Mucosa of rectum (tissue), 2 donors: ENCODE results near the gene CERS6.

Source experiments
- H3K27ac ChIP-seq, 2 donors: one replicate each; pipeline ENCODE4 v1.7.0; 2013; ENCODE audit warnings: inconsistent platforms in 2 of 2, low read depth in 2 of 2, low read length in 2 of 2
- H3K27me3 ChIP-seq, 2 donors: one replicate each; pipeline ENCODE4 v1.7.0; 2013; ENCODE audit warnings: low read length in 2 of 2; ENCODE audit not compliant: control insufficient read depth in 2 of 2, insufficient read depth in 2 of 2
- H3K36me3 ChIP-seq, 2 donors: one replicate each; pipeline ENCODE4 v1.7.0; 2013; ENCODE audit warnings: low read length in 2 of 2; ENCODE audit not compliant: control insufficient read depth in 2 of 2, insufficient read depth in 2 of 2
- H3K4me1 ChIP-seq, 2 donors: one replicate each; pipeline ENCODE4 v1.7.0; 2013; ENCODE audit warnings: low read length in 2 of 2, mild to moderate bottlenecking in 1 of 2; ENCODE audit not compliant: control insufficient read depth in 2 of 2, insufficient read depth in 2 of 2
- H3K4me3 ChIP-seq, 2 donors: one replicate each; pipeline ENCODE4 v1.7.0; 2013; ENCODE audit warnings: low read length in 2 of 2
- H3K9ac ChIP-seq, 2 donors: one replicate each; pipeline ENCODE4 v1.7.0; 2013; ENCODE audit warnings: low read length in 2 of 2, low read depth in 1 of 2, mild to moderate bottlenecking in 1 of 2
- H3K9me3 ChIP-seq, 2 donors: one replicate each; pipeline ENCODE4 v1.7.0; 2013; ENCODE audit warnings: low read length in 2 of 2; ENCODE audit not compliant: control insufficient read depth in 2 of 2
- donor health status: healthy.
- donor health status: Normal muscosa, but diverticular disease.

CERS6 gene

GRCh38 chr2:168456521-168457189 is 583 bp downstream of the CERS6 start:
- Histone ChIP-seq H3K9me3 (no peaks in the 10 kb centered on the region), H3K27ac (peak overlapping the region; percentile 69 to 80), H3K4me1 (peaks cover 0 to 18% of the 10 kb centered on the region in 2 donors), H3K27me3 (no peaks in the 10 kb centered on the region), H3K9ac (peak overlapping the region; percentile 86 to 87), H3K36me3 (no peaks in the 10 kb centered on the region), H3K4me3 (peak overlapping the region; percentile 83 to 94)

- Histone ChIP-seq H3K27ac (peak overlapping the region; percentile 69 to 80), H3K27me3 (no peaks in the 10 kb centered on the region), H3K4me1 (peaks cover 0 to 18% of the 10 kb centered on the region in 2 donors), H3K36me3 (no peaks in the 10 kb centered on the region), H3K9me3 (no peaks in the 10 kb centered on the region), H3K9ac (peak overlapping the region; percentile 86 to 87), H3K4me3 (peak overlapping the region; percentile 83 to 94)
These were observed 1.3 kb downstream of the CERS6 start for GRCh38 chr2:168457190-168457895.

- no peaks in the 10 kb centered on the region for H3K36me3 ChIP-seq
- H3K4me1 ChIP-seq: peaks cover 0 to 18% of the 10 kb centered on the region in 2 donors
- no peak overlapping the region for H3K27ac ChIP-seq
- H3K27me3 ChIP-seq: no peaks in the 10 kb centered on the region
- peak overlapping the region; percentile 83 to 94 for H3K4me3 ChIP-seq
- H3K9me3 ChIP-seq: no peaks in the 10 kb centered on the region
- H3K9ac ChIP-seq: peak overlapping the region in 1 of 2 donors; percentile 87
These were observed 2.1 kb downstream of the CERS6 start for GRCh38 chr2:168458139-168458538.

GRCh38 chr2:168459256-168459655 is 3.2 kb downstream of the CERS6 start:
- Histone ChIP-seq H3K9me3 (no peaks in the 10 kb centered on the region), H3K4me3 (no peak overlapping the region), H3K4me1 (peaks cover 0 to 18% of the 10 kb centered on the region in 2 donors), H3K9ac (no peak overlapping the region), H3K27ac (no peak overlapping the region), H3K36me3 (no peaks in the 10 kb centered on the region), H3K27me3 (no peaks in the 10 kb centered on the region)

GRCh38 chr2:168460571-168460970 is 4.5 kb downstream of the CERS6 start:
- Histone ChIP-seq H3K4me1 (peaks cover 0 to 15% of the 10 kb centered on the region in 2 donors), H3K36me3 (no peaks in the 10 kb centered on the region), H3K27me3 (no peaks in the 10 kb centered on the region), H3K27ac (no peak overlapping the region), H3K4me3 (no peak overlapping the region), H3K9me3 (no peaks in the 10 kb centered on the region), H3K9ac (no peak overlapping the region)

- no peak overlapping the region for H3K4me3 ChIP-seq
- peaks cover 0 to 22% of the 10 kb centered on the region in 2 donors for H3K4me1 ChIP-seq
- H3K27me3 ChIP-seq: no peaks in the 10 kb centered on the region
- H3K36me3 ChIP-seq: no peaks in the 10 kb centered on the region
- no peak overlapping the region for H3K27ac ChIP-seq
- H3K9me3 ChIP-seq: no peaks in the 10 kb centered on the region
- no peak overlapping the region for H3K9ac ChIP-seq
These were observed 5.3 kb downstream of the CERS6 start for GRCh38 chr2:168461178-168461941.

- Histone ChIP-seq H3K4me1 (peaks cover 0 to 28% of the 10 kb centered on the region in 2 donors), H3K27me3 (no peaks in the 10 kb centered on the region), H3K9ac (no peak overlapping the region), H3K27ac (no peak overlapping the region), H3K4me3 (no peak overlapping the region), H3K36me3 (no peaks in the 10 kb centered on the region), H3K9me3 (no peaks in the 10 kb centered on the region)
These were observed 5.9 kb downstream of the CERS6 start for GRCh38 chr2:168461942-168462331.

- no peaks in the 10 kb centered on the region for H3K9me3 ChIP-seq
- H3K27me3 ChIP-seq: no peaks in the 10 kb centered on the region
- no peak overlapping the region for H3K9ac ChIP-seq
- H3K4me1 ChIP-seq: peaks cover 0 to 28% of the 10 kb centered on the region in 2 donors
- no peak overlapping the region for H3K27ac ChIP-seq
- no peak overlapping the region for H3K4me3 ChIP-seq
- H3K36me3 ChIP-seq: no peaks in the 10 kb centered on the region
These were observed 6.5 kb downstream of the CERS6 start for GRCh38 chr2:168462543-168463045.

GRCh38 chr2:168465594-168465993 is 9.5 kb downstream of the CERS6 start:
- H3K36me3 ChIP-seq: no peaks in the 10 kb centered on the region
- no peaks in the 10 kb centered on the region for H3K27me3 ChIP-seq
- H3K4me3 ChIP-seq: no peak overlapping the region
- peaks cover 9 to 32% of the 10 kb centered on the region in 2 donors for H3K4me1 ChIP-seq
- no peak overlapping the region for H3K9ac ChIP-seq
- no peak overlapping the region for H3K27ac ChIP-seq
- no peaks in the 10 kb centered on the region for H3K9me3 ChIP-seq
